ENCODE measurements around the gene C2CD2L.
"Not testable (repeated sequence)": the region's sequence is repeated elsewhere in the genome, so short reads cannot be mapped to it uniquely, and the experiment has no call there.

C2CD2L gene

DNA sequence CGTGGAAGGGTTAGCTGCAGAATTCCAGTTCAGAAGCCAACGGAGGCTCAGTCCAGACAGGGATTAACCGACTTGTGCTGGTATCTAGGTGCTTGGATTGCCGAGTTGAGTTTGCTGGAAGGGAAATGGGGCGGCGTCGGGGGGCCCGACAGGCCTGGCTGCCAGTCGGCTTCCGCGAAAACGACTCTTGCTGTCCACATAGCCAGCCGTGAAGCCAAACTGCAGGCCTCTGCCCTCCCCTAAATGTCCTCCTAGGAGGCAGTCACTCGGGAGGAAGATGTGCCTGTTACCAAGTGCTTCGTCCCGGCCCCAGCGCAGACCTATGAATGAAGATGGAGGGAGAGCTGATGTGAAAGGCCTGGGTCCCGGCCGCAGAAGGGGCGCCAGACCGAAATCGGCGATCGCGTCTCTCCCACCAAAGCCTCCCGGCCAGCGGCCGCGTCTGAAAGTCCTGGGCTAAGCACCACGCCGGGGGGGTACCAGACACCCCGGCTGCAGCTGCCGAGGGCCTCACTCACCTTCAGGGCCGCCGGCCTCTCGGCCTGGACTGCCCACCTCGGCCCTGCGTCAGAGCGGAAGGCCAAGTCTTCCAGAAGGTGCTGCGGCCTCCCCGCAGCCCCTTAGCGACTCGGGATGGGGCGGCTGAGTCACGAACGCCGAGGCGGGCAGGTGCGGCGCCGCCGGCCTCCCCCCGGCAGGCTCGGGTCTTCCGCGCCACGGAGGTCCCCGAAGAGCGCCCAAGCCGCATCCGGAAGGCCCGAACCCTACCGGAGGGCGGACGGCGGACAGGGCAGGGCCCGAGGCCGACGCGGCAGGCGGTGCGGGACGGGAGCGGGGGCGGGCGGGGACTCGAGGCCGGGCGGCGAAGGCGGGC is 13.0 kb upstream of the C2CD2L start:
- H3K27ac ChIP-seq (ENCODE audit: low read depth, low read length), result peak overlapping the region; percentile 89
- H3K4me3 ChIP-seq (ENCODE audit: low read depth, low read length), result peak overlapping the region; percentile 96
- peaks cover 10% of the 10 kb centered on the region; the same call in 1 of the 2 replicates for H3K4me1 ChIP-seq (ENCODE audit: control insufficient read depth, insufficient read depth, low read length)
- H3K36me3 ChIP-seq (ENCODE audit: control insufficient read depth, insufficient read depth, low read length), result peaks cover 72% of the 10 kb centered on the region
- no peaks in the 10 kb centered on the region for H3K9me3 ChIP-seq (ENCODE audit: control insufficient read depth, insufficient read depth, low read length)
- no peaks in the 10 kb centered on the region for H3K27me3 ChIP-seq (ENCODE audit: control insufficient read depth, insufficient read depth, low read length)
- H3K9ac ChIP-seq (ENCODE audit: low read depth, low read length), result peak overlapping the region; percentile 94

GRCh38 chr11:119094816-119095065 is 12.4 kb upstream of the C2CD2L start:
- H3K27ac ChIP-seq (ENCODE audit: low read depth, low read length), result peak overlapping the region; percentile 89
- no peaks in the 10 kb centered on the region for H3K27me3 ChIP-seq (ENCODE audit: control insufficient read depth, insufficient read depth, low read length)
- H3K4me1 ChIP-seq (ENCODE audit: control insufficient read depth, insufficient read depth, low read length), result peaks cover 10% of the 10 kb centered on the region; the same call in 1 of the 2 replicates
- peak overlapping the region; percentile 96 for H3K4me3 ChIP-seq (ENCODE audit: low read depth, low read length)
- H3K36me3 ChIP-seq (ENCODE audit: control insufficient read depth, insufficient read depth, low read length), result peaks cover 71% of the 10 kb centered on the region
- no peaks in the 10 kb centered on the region for H3K9me3 ChIP-seq (ENCODE audit: control insufficient read depth, insufficient read depth, low read length)
- H3K9ac ChIP-seq (ENCODE audit: low read depth, low read length), result peak overlapping the region; percentile 94

DNA sequence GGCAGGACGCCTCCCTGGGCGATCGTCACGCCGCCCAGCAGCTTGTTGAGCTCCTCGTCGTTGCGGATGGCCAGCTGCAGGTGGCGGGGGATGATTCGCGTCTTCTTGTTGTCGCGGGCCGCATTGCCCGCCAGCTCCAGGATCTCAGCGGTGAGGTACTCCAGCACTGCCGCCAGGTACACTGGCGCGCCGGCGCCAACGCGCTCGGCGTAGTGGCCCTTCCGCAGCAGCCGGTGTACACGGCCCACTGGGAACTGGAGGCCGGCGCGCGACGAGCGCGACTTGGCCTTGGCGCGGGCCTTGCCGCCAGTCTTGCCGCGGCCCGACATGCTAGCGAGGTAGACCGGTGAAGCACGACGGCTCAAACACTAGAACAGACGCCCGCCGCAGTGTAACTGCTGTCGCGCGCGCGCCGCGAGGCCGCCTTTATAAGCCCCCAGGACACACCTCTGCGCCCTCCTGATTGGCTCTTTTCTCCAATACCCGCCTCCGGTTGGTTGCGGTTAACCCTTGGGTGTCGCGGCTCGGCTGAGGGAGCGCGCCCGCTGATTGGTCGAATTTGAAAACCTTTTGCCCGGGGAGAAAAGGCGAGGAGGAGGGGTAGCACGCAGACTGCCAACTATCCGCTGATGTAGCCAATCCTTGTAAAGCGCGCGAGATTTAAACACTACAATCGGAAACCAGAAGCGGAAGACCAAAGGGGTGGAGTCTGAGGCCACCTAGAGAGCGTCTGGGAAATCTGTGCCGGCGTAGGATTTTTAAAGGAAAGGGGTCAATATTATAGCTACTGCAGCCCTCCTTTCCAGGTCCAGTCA is 11.9 kb upstream of the C2CD2L start:
- Histone ChIP-seq H3K9ac (ENCODE audit: low read depth, low read length) (peak overlapping the region; percentile 94), H3K9me3 (ENCODE audit: control insufficient read depth, insufficient read depth, low read length) (no peaks in the 10 kb centered on the region), H3K4me3 (ENCODE audit: low read depth, low read length) (peak overlapping the region; percentile 96), H3K36me3 (ENCODE audit: control insufficient read depth, insufficient read depth, low read length) (peaks cover 71% of the 10 kb centered on the region), H3K27ac (ENCODE audit: low read depth, low read length) (peak overlapping the region; percentile 89), H3K4me1 (ENCODE audit: control insufficient read depth, insufficient read depth, low read length) (peaks cover 15% of the 10 kb centered on the region), H3K27me3 (ENCODE audit: control insufficient read depth, insufficient read depth, low read length) (no peaks in the 10 kb centered on the region)

DNA sequence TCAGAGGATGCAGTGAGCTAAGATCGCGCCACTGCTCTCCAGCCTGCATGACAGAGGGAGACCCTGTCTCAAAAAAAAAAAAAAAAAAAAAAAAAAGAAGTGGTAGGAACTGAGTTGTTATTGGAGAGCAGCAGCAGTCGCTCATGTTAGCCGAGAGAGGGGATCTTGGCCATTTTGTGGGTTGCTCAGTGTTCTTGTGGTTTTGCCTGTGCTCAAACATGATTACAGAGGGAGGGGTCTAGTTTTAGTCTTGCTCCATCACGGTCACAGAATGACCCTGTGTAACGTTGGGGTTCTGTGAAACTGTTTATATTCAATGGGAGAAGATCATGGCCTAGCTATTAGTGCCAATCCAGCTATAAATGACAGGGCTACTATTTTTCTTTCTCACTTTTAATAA is 7.4 kb upstream of the C2CD2L start:
- peak overlapping the region; percentile 86; the same call in 1 of the 2 replicates for H3K4me3 ChIP-seq (ENCODE audit: low read depth, low read length)
- peaks cover 36% of the 10 kb centered on the region for H3K36me3 ChIP-seq (ENCODE audit: control insufficient read depth, insufficient read depth, low read length)
- H3K27me3 ChIP-seq (ENCODE audit: control insufficient read depth, insufficient read depth, low read length), result no peaks in the 10 kb centered on the region
- no peak overlapping the region for H3K9ac ChIP-seq (ENCODE audit: low read depth, low read length)
- no peak overlapping the region for H3K27ac ChIP-seq (ENCODE audit: low read depth, low read length)
- H3K9me3 ChIP-seq (ENCODE audit: control insufficient read depth, insufficient read depth, low read length), result no peaks in the 10 kb centered on the region
- H3K4me1 ChIP-seq (ENCODE audit: control insufficient read depth, insufficient read depth, low read length), result peaks cover 13% of the 10 kb centered on the region

GRCh38 chr11:119100246-119100970 is 6.7 kb upstream of the C2CD2L start:
- Histone ChIP-seq H3K27ac (ENCODE audit: low read depth, low read length) (no peak overlapping the region), H3K4me3 (ENCODE audit: low read depth, low read length) (peak overlapping the region; percentile 86), H3K9me3 (ENCODE audit: control insufficient read depth, insufficient read depth, low read length) (no peaks in the 10 kb centered on the region), H3K36me3 (ENCODE audit: control insufficient read depth, insufficient read depth, low read length) (peaks cover 36% of the 10 kb centered on the region), H3K27me3 (ENCODE audit: control insufficient read depth, insufficient read depth, low read length) (no peaks in the 10 kb centered on the region), H3K9ac (ENCODE audit: low read depth, low read length) (0 out of 2 replicates have a peak overlapping the region, but pooled peaks have one; percentile 91), H3K4me1 (ENCODE audit: control insufficient read depth, insufficient read depth, low read length) (peaks cover 13% of the 10 kb centered on the region)

DNA sequence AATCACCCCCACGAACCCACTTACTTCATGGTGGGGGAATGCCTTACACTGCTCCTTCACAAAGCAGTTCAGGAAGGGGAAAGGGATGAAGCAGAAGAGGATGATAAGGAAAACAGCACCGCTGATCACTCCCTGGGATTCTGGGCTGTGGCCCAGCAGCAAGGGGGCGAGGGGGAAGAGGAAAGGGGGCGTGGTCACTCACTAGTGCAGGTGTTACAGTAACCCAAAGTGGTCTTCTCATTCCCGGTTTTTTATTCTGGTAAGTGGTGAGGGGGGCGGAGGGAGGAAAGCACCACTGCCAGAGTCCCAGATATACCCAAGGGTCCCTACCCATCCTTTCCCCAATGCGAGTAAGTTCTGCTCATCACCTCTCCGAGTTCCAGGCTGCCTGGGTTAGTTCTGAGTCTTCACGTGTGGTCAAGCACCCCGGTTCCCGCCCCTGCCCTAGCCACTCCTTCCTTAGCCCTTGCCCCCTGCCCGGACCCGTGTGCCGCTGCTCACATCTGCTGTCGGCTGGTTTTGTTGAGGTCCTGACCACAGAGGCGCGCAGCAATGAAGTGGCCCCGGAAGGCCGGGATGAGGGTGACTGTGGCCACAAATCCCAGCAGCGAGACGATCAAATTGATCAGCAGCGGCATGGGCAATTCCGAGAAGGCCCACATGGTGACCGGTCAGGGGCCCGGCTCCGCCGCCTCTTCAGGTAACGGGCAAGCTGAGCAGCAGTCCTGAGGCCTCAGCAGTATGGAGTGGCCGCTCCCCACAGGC is 6.0 kb upstream of the C2CD2L start:
- H3K36me3 ChIP-seq (ENCODE audit: control insufficient read depth, insufficient read depth, low read length), result peaks cover 34% of the 10 kb centered on the region
- H3K9ac ChIP-seq (ENCODE audit: low read depth, low read length), result peak overlapping the region; percentile 91
- H3K9me3 ChIP-seq (ENCODE audit: control insufficient read depth, insufficient read depth, low read length), result no peaks in the 10 kb centered on the region
- peak overlapping the region; percentile 86 for H3K4me3 ChIP-seq (ENCODE audit: low read depth, low read length)
- no peaks in the 10 kb centered on the region for H3K27me3 ChIP-seq (ENCODE audit: control insufficient read depth, insufficient read depth, low read length)
- peaks cover 15% of the 10 kb centered on the region for H3K4me1 ChIP-seq (ENCODE audit: control insufficient read depth, insufficient read depth, low read length)
- H3K27ac ChIP-seq (ENCODE audit: low read depth, low read length), result peak overlapping the region; percentile 90

- peak within 1 kb of the TSS; percentile 91 for H3K9ac ChIP-seq (ENCODE audit: low read depth, low read length)
- peak within 1 kb of the TSS; percentile 90 for H3K27ac ChIP-seq (ENCODE audit: low read depth, low read length)
- H3K27me3 ChIP-seq (ENCODE audit: control insufficient read depth, insufficient read depth, low read length), result no peaks in the 10 kb centered on the region
- H3K4me1 ChIP-seq (ENCODE audit: control insufficient read depth, insufficient read depth, low read length), result peaks cover 22% of the 10 kb centered on the region
- H3K9me3 ChIP-seq (ENCODE audit: control insufficient read depth, insufficient read depth, low read length), result no peaks in the 10 kb centered on the region
- peak within 1 kb of the TSS; percentile 86 for H3K4me3 ChIP-seq (ENCODE audit: low read depth, low read length)
- H3K36me3 ChIP-seq (ENCODE audit: control insufficient read depth, insufficient read depth, low read length), result peaks cover 27% of the 10 kb centered on the region
Measured at GRCh38 chr11:119101759-119102423, 5.3 kb upstream of the C2CD2L start, which contains the start of gene DPAGT1. DPAGT1 (minus strand) TSS chr11:119101853; CDS start chr11:119101655, 198 bp downstream.

DNA sequence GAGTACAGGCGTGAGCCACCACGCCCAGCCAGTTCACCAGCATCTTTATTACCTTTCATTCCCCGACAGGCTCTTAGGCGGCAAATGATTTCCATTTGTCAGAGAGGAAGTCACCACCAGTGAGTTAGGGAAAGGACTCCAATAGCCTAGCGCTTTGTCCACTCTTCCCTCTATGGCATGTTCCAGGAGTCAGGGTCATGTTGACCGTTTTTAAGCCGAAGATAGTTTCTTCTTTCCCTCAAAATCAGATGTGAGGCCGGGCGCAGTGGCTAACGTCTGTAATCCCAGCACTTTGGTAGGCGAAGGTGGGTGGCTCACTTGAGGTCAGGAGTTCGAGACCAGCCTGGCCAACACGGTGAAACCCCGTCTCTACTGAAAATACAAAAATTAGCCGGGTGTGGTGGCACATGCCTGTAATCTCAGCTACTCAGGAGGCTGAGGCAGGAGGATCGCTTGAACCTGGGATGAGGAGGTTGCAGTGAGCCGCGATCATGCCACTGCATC is 3.9 kb upstream of the C2CD2L start:
- not testable (repeated sequence) for H3K9me3 ChIP-seq (ENCODE audit: control insufficient read depth, insufficient read depth, low read length); H3K9ac ChIP-seq (ENCODE audit: low read depth, low read length); H3K27me3 ChIP-seq (ENCODE audit: control insufficient read depth, insufficient read depth, low read length)
- Histone ChIP-seq H3K36me3 (ENCODE audit: control insufficient read depth, insufficient read depth, low read length) (peaks cover 14% of the 10 kb centered on the region), H3K4me3 (ENCODE audit: low read depth, low read length) (peak overlapping the region; percentile 86; the same call in 1 of the 2 replicates), H3K27ac (ENCODE audit: low read depth, low read length) (peak overlapping the region; percentile 90), H3K4me1 (ENCODE audit: control insufficient read depth, insufficient read depth, low read length) (peaks cover 26% of the 10 kb centered on the region)

DNA sequence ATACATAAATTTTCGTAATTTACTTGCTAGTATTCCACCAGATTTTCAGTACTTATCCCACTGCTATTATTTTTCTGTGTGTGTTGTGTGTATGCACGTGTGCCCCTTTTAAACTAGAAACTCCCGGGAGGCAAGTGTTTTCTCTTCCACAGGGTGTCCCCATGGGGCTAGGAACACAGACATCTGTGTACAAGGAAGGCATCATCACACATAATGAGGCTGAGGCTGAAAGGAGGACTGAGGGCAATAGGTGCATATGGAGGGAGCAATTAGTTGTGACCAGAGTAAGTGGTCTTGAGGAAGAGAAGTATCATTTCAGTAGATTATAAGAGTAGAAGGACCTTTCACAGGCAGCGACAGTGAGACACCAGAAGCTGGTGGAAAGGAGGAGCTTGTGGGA is 3.4 kb upstream of the C2CD2L start:
- Histone ChIP-seq H3K36me3 (ENCODE audit: control insufficient read depth, insufficient read depth, low read length) (peaks cover 8% of the 10 kb centered on the region; the same call in 1 of the 2 replicates), H3K4me3 (ENCODE audit: low read depth, low read length) (no peak overlapping the region), H3K27me3 (ENCODE audit: control insufficient read depth, insufficient read depth, low read length) (peaks cover 12% of the 10 kb centered on the region), H3K9ac (ENCODE audit: low read depth, low read length) (no peak overlapping the region), H3K27ac (ENCODE audit: low read depth, low read length) (no peak overlapping the region), H3K9me3 (ENCODE audit: control insufficient read depth, insufficient read depth, low read length) (no peaks in the 10 kb centered on the region), H3K4me1 (ENCODE audit: control insufficient read depth, insufficient read depth, low read length) (peaks cover 26% of the 10 kb centered on the region)
